Measurements from ENCODE around the gene TMEM129.

TMEM129 gene

GRCh38 chr4:1668488-1668840, 52.7 kb downstream of the TMEM129 start:
- DNase-seq (ENCODE audit: low read depth), result no peak

- DNase-seq (ENCODE audit: low read depth), result no peak
Observed at GRCh38 chr4:1667273-1667672, 53.9 kb downstream of the TMEM129 start.

- DNase-seq (ENCODE audit: low read depth), result no peak
Observed at GRCh38 chr4:1666391-1666790, 54.7 kb downstream of the TMEM129 start.
